Neuron (in vitro differentiated cells): ENCODE data around the gene TPSAB1.
"Not testable (repeated sequence)": the region's sequence is repeated elsewhere in the genome, so short reads cannot be mapped to it uniquely, and the experiment has no call there.

Source experiments
- H2AFZ ChIP-seq: one replicate; pipeline ENCODE4 v1.6.1; 2013; ENCODE audit warnings: low read depth, mild to moderate bottlenecking, inconsistent platforms, low read length, moderate library complexity
- H3K27me3 ChIP-seq: one replicate; pipeline ENCODE4 v1.6.1; 2013; ENCODE audit warnings: low read length; ENCODE audit not compliant: insufficient read depth
- H3K36me3 ChIP-seq: one replicate; pipeline ENCODE4 v1.6.1; 2013; ENCODE audit warnings: low read length; ENCODE audit not compliant: insufficient read depth
- H3K4me1 ChIP-seq: one replicate; pipeline ENCODE4 v1.6.1; 2013; ENCODE audit warnings: low read length; ENCODE audit not compliant: insufficient read depth
- H3K4me3 ChIP-seq: 2 replicates; pipeline ENCODE4 v1.5.1; 2013; ENCODE audit warnings: mild to moderate bottlenecking, low read length, moderate library complexity
- H3K9me3 ChIP-seq: one replicate; pipeline ENCODE4 v1.6.1; 2013; ENCODE audit warnings: low read length

Gene TPSAB1

GRCh38 chr16:1238909-1239308, 1.6 kb upstream of the TPSAB1 start:
- H3K4me3 ChIP-seq, H3K36me3 ChIP-seq, H3K27me3 ChIP-seq, H2AFZ ChIP-seq, H3K9me3 ChIP-seq, H3K4me1 ChIP-seq: not testable (repeated sequence)

GRCh38 chr16:1239575-1239974, 930 bp upstream of the TPSAB1 start:
- not testable (repeated sequence) for H3K4me3 ChIP-seq, H3K27me3 ChIP-seq, H3K36me3 ChIP-seq, H3K9me3 ChIP-seq, H2AFZ ChIP-seq, H3K4me1 ChIP-seq

GRCh38 chr16:1241081-1241480, 576 bp downstream of the TPSAB1 start:
- not testable (repeated sequence) for H3K9me3 ChIP-seq, H3K4me1 ChIP-seq, H3K36me3 ChIP-seq, H3K27me3 ChIP-seq, H3K4me3 ChIP-seq, H2AFZ ChIP-seq

- H3K4me1 ChIP-seq, H3K9me3 ChIP-seq, H3K4me3 ChIP-seq, H3K36me3 ChIP-seq, H3K27me3 ChIP-seq, H2AFZ ChIP-seq: not testable (repeated sequence)
These were observed 2.9 kb downstream of the TPSAB1 start for GRCh38 chr16:1243363-1243762.

GRCh38 chr16:1243907-1244850, 3.7 kb downstream of the TPSAB1 start:
- H2AFZ ChIP-seq, H3K4me3 ChIP-seq, H3K9me3 ChIP-seq, H3K4me1 ChIP-seq, H3K36me3 ChIP-seq, H3K27me3 ChIP-seq: not testable (repeated sequence)

GRCh38 chr16:1244881-1245280, 4.4 kb downstream of the TPSAB1 start:
- Histone ChIP-seq H3K27me3 (peaks cover 7% of the 10 kb centered on the region), H3K36me3 (no peaks in the 10 kb centered on the region), H3K4me1 (peaks cover 3% of the 10 kb centered on the region), H2AFZ (no peak overlapping the region), H3K4me3 (no peak overlapping the region), H3K9me3 (no peaks in the 10 kb centered on the region)

GRCh38 chr16:1245452-1246020, 5.0 kb downstream of the TPSAB1 start:
- H3K36me3 ChIP-seq, result no peaks in the 10 kb centered on the region
- H2AFZ ChIP-seq, result no peak overlapping the region
- H3K9me3 ChIP-seq, result no peaks in the 10 kb centered on the region
- peaks cover 7% of the 10 kb centered on the region for H3K27me3 ChIP-seq
- H3K4me3 ChIP-seq, result no peak overlapping the region
- H3K4me1 ChIP-seq, result peaks cover 3% of the 10 kb centered on the region

- not testable (repeated sequence) for H3K4me3 ChIP-seq, H3K27me3 ChIP-seq, H3K36me3 ChIP-seq, H3K9me3 ChIP-seq, H3K4me1 ChIP-seq, H2AFZ ChIP-seq
These were observed 7.5 kb downstream of the TPSAB1 start for GRCh38 chr16:1247903-1248537.

GRCh38 chr16:1249031-1249755, 8.7 kb downstream of the TPSAB1 start:
- H3K4me1 ChIP-seq, H3K4me3 ChIP-seq, H3K9me3 ChIP-seq, H3K36me3 ChIP-seq, H2AFZ ChIP-seq, H3K27me3 ChIP-seq: not testable (repeated sequence)

GRCh38 chr16:1253701-1254364, 13.3 kb downstream of the TPSAB1 start:
- H3K9me3 ChIP-seq, H3K4me3 ChIP-seq, H3K4me1 ChIP-seq, H3K36me3 ChIP-seq, H3K27me3 ChIP-seq, H2AFZ ChIP-seq: not testable (repeated sequence)

GRCh38 chr16:1254821-1255220, 14.3 kb downstream of the TPSAB1 start:
- not testable (repeated sequence) for H2AFZ ChIP-seq, H3K4me1 ChIP-seq, H3K36me3 ChIP-seq, H3K4me3 ChIP-seq, H3K9me3 ChIP-seq
- peaks cover 15% of the 10 kb centered on the region for H3K27me3 ChIP-seq

- not testable (repeated sequence) for H3K9me3 ChIP-seq, H2AFZ ChIP-seq, H3K4me1 ChIP-seq, H3K4me3 ChIP-seq, H3K36me3 ChIP-seq
- H3K27me3 ChIP-seq, result peaks cover 21% of the 10 kb centered on the region
These were observed 15.0 kb downstream of the TPSAB1 start, which contains the start of gene TPSD1 for GRCh38 chr16:1255276-1256122. TPSD1 (plus strand) TSS chr16:1256069; CDS start chr16:1256281, 212 bp downstream.
